GM12891 (cell line): ENCODE measurements around the gene TEKT2. TPM values are rescaled to one million over a fixed set of nuclear protein-coding genes. Genes with fewer than 3 reads are reported as not detected.

Experiments used
- DNase-seq: peaks from one replicate; pipeline ENCODE4 v3.0.0; 2011; ENCODE audit warnings: low spot score; ENCODE audit not compliant: insufficient read length
- FAIRE-seq: peaks from 2 replicates; lab custom pipeline; 2011; peaks lifted over from hg19 to GRCh38; lab: Jason Lieb, UNC
- PAX5 ChIP-seq: IDR thresholded peaks from 2 replicates; pipeline ENCODE4 v1.6.1; 2011; ENCODE audit warnings: low read length, moderate library complexity, mild to moderate bottlenecking; ENCODE audit not compliant: insufficient read depth, severe bottlenecking
- POLR2A ChIP-seq: IDR thresholded peaks from 2 replicates; pipeline ENCODE4 v1.6.1; 2011; ENCODE audit warnings: low read depth, low read length, control low read depth
- POLR2AphosphoS5 ChIP-seq: IDR thresholded peaks from 2 replicates; pipeline ENCODE4 v1.6.1; 2011; ENCODE audit warnings: low read depth, low read length, control low read depth
- POU2F2 ChIP-seq: IDR thresholded peaks from 2 replicates; pipeline ENCODE4 v1.6.1; 2011; ENCODE audit warnings: low read depth, mild to moderate bottlenecking, control low read depth, low read length, moderate library complexity
- SPI1 ChIP-seq: IDR thresholded peaks from 2 replicates; pipeline ENCODE4 v1.6.1; 2011; ENCODE audit warnings: low read depth, low read length, control low read depth
- TAF1 ChIP-seq: IDR thresholded peaks from 2 replicates; pipeline ENCODE4 v1.6.1; 2011; ENCODE audit warnings: low read depth, low read length, control low read depth
- polyA plus RNA-seq: library from polyadenylated mRNA; unstranded; fragments of >200 nt; gene quantifications from one replicate; pipeline ENCODE4 v1.2.1, GENCODE V29; 2012; ENCODE audit warnings: low read depth, missing spikeins, inconsistent platforms; ENCODE audit not compliant: missing spikeins

Gene TEKT2, protein sequence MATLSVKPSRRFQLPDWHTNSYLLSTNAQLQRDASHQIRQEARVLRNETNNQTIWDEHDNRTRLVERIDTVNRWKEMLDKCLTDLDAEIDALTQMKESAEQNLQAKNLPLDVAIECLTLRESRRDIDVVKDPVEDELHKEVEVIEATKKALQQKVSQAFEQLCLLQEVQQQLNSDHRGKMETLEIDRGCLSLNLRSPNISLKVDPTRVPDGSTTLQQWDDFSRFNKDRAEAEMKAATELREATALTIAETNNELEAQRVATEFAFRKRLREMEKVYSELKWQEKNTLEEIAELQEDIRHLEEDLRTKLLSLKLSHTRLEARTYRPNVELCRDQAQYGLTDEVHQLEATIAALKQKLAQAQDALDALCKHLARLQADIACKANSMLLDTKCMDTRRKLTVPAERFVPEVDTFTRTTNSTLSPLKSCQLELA
- polyA plus RNA-seq = 0.15 TPM

DNA sequence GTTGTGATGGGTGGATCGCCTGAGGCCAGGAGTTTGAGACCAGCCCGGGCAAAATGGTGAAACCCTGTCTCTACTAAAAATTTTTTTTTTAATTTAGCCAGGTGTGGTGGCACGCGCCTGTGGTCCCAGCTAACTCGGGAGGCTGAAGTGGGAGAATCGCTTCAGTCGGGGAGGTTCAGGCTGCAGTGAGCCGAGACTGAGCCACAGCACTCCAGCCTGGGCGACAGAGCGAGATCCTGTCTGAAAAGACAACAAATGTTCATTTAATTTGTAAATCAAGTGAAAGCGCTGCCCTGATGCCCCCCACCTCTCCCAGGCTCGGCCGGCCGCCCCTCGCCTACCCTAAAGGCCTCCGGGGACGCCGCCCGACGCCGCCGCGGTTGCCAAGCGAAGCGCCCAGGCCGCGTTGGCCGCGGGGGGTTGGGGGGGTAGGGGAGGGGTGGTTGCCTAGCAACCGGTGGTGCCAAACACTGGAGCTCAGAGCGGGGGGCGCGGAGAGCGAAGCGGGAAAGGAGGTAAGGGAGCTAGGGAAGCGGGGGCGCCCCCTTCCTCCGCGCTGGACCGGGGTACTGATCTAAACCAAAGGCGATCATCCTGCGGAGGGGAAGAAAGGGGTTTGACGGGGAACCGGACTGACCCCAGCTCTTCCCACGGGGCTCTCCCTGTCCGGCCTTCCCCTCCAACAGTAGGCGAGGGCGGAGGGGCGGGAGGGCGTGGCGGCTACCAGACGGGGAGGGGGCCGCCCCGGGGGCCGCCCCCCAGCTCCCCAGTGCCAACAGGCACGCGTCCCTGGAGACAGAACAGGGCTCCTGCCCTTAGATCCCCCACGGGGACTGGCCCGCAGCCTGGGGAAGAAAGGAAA lies at the start of gene TEKT2:
TSS of gene TEKT2 (plus strand) at position 460 of the 862 bp plus-strand sequence. CDS start 828 bp downstream, outside the sequence.
- TF ChIP-seq POLR2A (no peak), PAX5 (no peak)
- no peak for FAIRE-seq
- no peak for DNase-seq

DNA sequence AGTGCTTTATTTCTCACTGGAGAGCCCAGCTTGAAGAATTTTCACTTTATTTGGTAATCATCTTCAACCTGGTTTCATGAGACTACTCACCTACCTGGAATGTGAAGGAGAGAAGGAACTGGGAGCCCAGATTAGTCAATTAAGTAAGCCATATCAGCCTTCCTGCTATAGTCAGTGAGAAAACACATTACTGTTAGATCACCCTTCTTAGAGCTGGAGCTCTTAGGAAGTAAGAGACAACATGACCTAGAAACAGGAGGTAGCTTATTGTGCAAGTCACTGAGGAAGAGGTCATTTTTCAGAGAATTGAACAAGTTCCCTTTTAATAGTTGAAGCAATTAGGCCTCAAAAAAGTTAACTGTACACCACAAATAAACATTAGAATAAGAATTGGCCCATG lies 49.2 kb upstream of the TEKT2 start:
- no peak for DNase-seq
- FAIRE-seq = no peak
- TF ChIP-seq SPI1 (no peak), POU2F2 (no peak), POLR2AphosphoS5 (no peak), PAX5 (no peak), TAF1 (no peak), POLR2A (no peak)

DNA sequence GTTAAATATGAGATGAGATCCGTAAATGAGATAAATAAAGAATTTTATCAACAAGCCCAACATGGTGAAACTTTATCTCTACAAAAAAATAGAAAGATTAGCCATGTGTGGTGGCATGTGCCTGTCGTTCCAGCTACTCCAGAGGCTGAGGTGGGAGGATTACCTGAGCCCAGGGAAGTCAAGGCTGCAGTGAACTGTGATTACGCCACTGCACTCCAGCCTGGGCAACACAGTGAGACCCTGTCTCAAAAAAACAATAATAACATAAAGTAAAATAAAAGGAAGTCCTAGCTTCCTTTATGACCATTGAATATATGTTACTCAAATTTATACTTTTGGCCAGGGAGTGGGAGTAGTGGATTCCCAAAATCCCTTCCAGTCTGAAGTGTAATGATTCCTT lies 48.7 kb upstream of the TEKT2 start:
- TF ChIP-seq POU2F2 (no peak), SPI1 (no peak), TAF1 (no peak), POLR2A (no peak), PAX5 (no peak), POLR2AphosphoS5 (no peak)
- FAIRE-seq = no peak
- DNase-seq = no peak

DNA sequence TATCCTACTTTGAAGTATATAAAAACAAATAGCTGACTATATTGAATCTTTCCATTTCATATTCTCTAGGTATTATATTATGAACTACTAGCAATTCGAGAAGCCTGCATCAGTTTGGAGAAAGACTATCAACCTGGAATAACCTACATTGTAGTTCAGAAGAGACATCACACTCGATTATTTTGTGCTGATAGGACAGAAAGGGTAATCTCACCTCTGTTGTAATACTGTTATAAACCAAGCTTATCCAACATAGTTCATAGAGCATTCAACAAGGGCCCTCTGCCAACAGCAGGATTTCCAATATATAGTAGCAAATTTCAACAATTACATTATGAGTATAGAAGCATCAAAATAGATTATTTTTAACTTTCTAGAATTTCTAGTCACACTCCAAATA lies 43.7 kb upstream of the TEKT2 start:
- FAIRE-seq = no peak
- no peak for TF ChIP-seq POLR2A
- TF ChIP-seq TAF1 = no peak
- no peak for TF ChIP-seq POLR2AphosphoS5
- no peak for TF ChIP-seq POU2F2
- TF ChIP-seq SPI1 = no peak
- no peak for TF ChIP-seq PAX5
- DNase-seq = no peak

DNA sequence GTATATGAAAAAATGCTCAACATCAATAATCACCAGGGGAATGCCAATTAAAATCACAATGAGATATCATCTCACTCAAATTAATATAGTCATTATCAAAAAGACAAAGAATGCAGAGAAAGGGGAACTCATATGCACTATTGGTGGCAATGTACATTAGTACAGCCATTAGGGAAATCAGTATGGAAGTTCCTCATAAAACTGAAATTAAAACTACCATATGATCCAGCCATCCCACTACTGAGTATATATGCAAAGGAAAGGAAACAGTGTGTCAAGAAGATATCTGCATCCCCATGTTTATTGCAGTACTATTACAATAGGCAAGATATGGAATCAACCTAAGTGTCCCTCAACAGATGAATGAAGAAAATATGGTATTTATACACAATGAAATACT lies 32.1 kb upstream of the TEKT2 start:
- TF ChIP-seq POLR2AphosphoS5 (no peak), TAF1 (no peak), POU2F2 (no peak), SPI1 (no peak), POLR2A (no peak), PAX5 (no peak)
- FAIRE-seq (no peak), DNase-seq (no peak)

DNA sequence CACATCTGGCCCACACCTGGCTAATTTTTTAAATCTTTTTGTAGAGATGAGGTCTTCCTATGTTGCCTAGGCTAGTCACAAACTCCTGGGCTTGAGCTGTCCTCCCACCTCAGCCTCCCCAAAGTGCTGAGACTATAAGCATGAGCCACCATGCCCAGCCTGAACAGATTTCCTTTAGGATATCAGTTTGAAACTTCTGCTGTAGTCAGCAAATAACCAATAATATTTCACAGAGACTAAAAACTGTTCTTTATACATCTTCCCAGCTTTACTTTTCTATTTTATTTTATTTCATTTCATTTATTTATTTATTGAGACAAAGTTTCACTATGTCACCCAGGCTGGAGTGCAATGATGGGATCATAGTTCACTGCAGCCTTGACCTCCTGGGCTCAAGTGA lies 29.9 kb upstream of the TEKT2 start:
- FAIRE-seq (no peak), DNase-seq (no peak)
- TF ChIP-seq PAX5 (no peak), SPI1 (no peak), TAF1 (no peak), POLR2AphosphoS5 (no peak), POLR2A (no peak), POU2F2 (no peak)

DNA sequence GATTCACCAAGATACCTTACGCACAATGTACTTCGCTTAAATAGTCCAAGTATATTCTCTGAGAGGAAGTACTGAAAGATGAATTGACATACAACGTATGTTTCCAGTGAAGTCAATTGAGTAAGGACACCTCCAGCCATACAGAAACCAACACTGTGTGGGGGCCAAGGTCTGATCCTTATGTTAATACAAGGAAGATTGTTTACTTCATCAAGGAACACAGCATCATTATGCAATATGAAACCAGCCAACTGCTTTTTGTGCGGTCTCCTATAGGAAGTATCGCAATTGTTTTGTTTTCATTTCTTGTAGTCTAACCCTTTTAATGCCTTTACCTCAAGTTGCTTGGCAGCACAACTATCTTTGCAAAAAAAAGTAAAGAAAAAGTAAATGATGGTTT lies 28.2 kb upstream of the TEKT2 start:
- TF ChIP-seq POLR2A (no peak), PAX5 (no peak), TAF1 (no peak), POU2F2 (no peak), POLR2AphosphoS5 (no peak), SPI1 (no peak)
- no peak for DNase-seq
- no peak for FAIRE-seq

DNA sequence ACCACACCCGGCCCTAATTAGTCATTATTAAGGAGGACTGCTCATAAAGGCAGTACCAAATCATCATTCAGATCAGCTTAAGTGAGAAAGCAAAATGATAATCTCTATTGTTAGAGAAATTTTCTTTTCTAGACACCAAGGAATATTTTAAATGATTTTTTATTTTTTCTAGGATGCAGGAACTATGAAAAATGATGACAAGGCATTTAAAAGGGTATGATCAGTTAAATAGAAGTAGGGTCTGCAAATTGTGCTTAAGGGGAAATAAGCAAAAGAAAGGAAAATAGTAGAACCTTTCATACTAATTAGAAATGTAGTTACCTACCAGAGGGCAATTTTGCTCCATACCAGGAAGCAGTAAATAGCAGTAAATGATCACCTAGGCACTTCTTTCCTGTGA lies 21.6 kb upstream of the TEKT2 start:
- no peak for FAIRE-seq
- TF ChIP-seq PAX5 (no peak), SPI1 (no peak)

DNA sequence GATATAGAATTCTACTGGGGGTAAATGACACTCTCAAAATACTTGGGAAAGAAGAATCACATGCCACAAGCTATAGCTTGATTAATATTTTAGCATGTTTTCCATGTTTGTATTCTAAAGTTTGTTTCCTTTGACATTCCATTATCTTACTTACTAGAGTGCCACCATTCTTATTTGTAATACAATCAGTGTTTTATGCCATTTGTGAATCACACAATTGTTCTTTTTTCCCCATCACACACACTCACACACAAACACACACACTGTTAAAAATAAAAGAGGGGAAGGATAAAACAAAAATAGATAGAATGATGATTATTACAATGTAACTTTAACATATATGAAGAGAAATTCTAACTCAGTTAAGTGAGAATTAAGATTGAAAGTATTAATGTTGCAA lies 16.0 kb upstream of the TEKT2 start:
- FAIRE-seq = no peak
- no peak for TF ChIP-seq TAF1
- no peak for TF ChIP-seq POLR2AphosphoS5
- no peak for TF ChIP-seq POU2F2
- TF ChIP-seq POLR2A = no peak
- no peak for TF ChIP-seq SPI1
- no peak for TF ChIP-seq PAX5
- DNase-seq = no peak

More for the DNA sequence above, 21.6 kb upstream of the TEKT2 start:
- DNase-seq = no peak

DNA sequence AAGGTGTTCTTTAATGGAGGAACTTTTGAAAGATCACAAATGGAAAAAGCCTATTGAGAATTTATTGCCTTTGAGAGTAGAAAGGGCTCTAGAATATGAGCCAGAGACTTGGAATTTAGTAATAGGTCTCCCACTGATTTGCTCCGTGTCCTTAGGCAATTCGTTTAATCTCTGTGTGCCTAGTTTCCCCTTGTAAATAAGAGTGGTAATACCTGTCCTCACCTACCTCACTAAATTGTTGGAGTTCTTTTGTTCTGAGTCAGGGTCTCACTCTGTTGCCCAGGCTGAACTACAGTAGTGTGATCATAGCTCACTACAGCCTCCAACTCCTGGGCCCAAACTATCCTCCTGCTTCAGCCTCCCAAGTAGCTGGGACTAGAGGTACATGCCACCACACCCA lies 15.0 kb upstream of the TEKT2 start:
- no peak for FAIRE-seq
- DNase-seq = no peak
- no peak for TF ChIP-seq TAF1
